ENCODE measurements around the gene FIBP. TPM values are rescaled to one million over a fixed set of nuclear protein-coding genes. Genes with fewer than 3 reads are reported as not detected.

The FIBP gene
- total and polyA plus RNA-seq, 2 donors (not counting 3 experiments of a cell fraction or from before 2014, with no cell fraction given) = 105 to 162 TPM

DNA sequence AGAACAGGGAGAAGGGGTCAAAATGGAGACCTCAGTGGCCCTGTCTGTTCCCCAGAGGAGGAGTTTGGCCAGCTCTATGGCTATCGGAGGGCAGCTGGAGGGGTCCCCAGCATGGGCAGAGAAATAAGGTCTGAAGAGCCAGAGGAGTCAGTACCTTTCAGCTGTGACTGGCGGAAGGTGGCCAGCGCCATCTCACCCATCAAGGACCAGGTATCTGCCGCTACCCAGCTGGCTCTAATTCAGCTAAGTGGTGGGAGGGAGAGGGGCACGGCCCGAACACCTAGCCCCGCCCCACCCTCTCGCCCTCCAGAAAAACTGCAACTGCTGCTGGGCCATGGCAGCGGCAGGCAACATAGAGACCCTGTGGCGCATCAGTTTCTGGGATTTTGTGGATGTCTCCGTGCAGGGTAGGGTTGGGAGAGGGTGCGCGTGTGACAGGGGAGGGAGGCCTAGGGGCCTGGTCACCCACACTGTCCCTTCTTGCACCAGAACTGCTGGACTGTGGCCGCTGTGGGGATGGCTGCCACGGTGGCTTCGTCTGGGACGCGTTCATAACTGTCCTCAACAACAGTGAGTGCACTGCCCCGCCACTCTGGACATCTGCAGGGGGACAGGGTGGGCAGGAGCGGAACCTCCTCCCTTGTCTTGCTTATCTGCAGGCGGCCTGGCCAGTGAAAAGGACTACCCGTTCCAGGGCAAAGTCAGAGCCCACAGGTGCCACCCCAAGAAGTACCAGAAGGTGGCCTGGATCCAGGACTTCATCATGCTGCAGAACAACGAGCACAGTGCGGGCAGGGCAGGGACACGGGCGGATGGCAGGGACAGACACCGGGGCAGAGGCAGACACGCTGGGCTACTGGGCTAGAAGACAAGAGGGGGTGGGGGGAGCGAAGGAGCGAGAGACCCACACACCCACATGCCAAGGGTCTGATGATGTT lies 5.9 kb downstream of the FIBP start:
- CTCF ChIA-PET = interaction anchor here (1.1 to 1.8 kb wide), 2 partner anchors 22 to 103 kb away, joined by 3 to 4 read pairs; partner anchors contain the start of gene MUS81
- no peak overlapping the region for H3K4me3 ChIP-seq (replicated peaks in 1 of 3; ENCODE audit: insufficient read depth in 1 of 3, low read depth in 1 of 3, low read length in 3 of 3)
- H3K36me3 ChIP-seq (ENCODE audit: control insufficient read depth in 2 of 2, extremely low read depth in 1 of 2, insufficient read depth in 2 of 2, low read length in 2 of 2) = peaks cover 4 to 30% of the 10 kb centered on the region in 2 experiments
- no peaks in the 10 kb centered on the region for H3K27me3 ChIP-seq (ENCODE audit: control insufficient read depth in 2 of 2, insufficient read depth in 2 of 2, low read length in 2 of 2)
- no peaks in the 10 kb centered on the region for H3K9me1 ChIP-seq (replicated peaks; ENCODE audit: control insufficient read depth, extremely low read depth, insufficient read depth, low read length)
- H3K9me3 ChIP-seq (replicated peaks; ENCODE audit: control insufficient read depth, insufficient read depth, low read length) = no peaks in the 10 kb centered on the region
- H3K4me2 ChIP-seq (ENCODE audit: insufficient read depth, low read length) = no peak overlapping the region
- no peak overlapping the region for H3K27ac ChIP-seq (ENCODE audit: insufficient read depth, low read depth, low read length)
- no peaks in the 10 kb centered on the region for H4K20me1 ChIP-seq (replicated peaks; ENCODE audit: control insufficient read depth, extremely low read depth, insufficient read depth, low read length)
- FAIRE-seq (no peak), DNase-seq (ENCODE audit: low read depth, low spot score) (no peak)
- no peak overlapping the region for H3K9ac ChIP-seq (replicated peaks; ENCODE audit: extremely low read depth, insufficient read depth, low read length)
- H3K4me1 ChIP-seq (ENCODE audit: control insufficient read depth, extremely low read depth, insufficient read depth, low read length) = peaks cover 6% of the 10 kb centered on the region
- dilution Hi-C loops (cut with MboI; ENCODE audit: extremely low pct_ligation_motif_present, low sequenced_read_pairs) = no loop called here
- BruUV-seq (replicated peaks) = no TSS peak
- POLR2A ChIA-PET = interaction anchor here (0.5 kb wide), 1 partner anchor 373 kb away, joined by 4 read pairs; no protein-coding TSS in a partner anchor
- no peak for TF ChIP-seq JUN (IDR thresholded peaks at IDR 0.05; ENCODE audit: borderline replicate concordance, insufficient read depth, insufficient read length, low read depth)
- TF ChIP-seq EZH2 (IDR thresholded peaks at IDR 0.05; ENCODE audit: borderline replicate concordance, low read depth, low read length, severe bottlenecking) = no peak
- no peak for TF ChIP-seq FOS (IDR thresholded peaks at IDR 0.05; ENCODE audit: borderline replicate concordance, insufficient read depth, low read length)
- TF ChIP-seq CTCF (IDR thresholded peaks at IDR 0.05; ENCODE audit: extremely low read depth in 1 of 2, insufficient read depth in 1 of 2, low read depth in 1 of 2, low read length in 2 of 2) = no peak
- no peak overlapping the region for H2AFZ ChIP-seq (ENCODE audit: low read depth, low read length)
- intact Hi-C loops (cut with micrococcal nuclease) = no loop called here
- H3K79me2 ChIP-seq (ENCODE audit: control insufficient read depth, insufficient read depth, low read length) = peaks cover 6% of the 10 kb centered on the region
